Measurements from ENCODE around the gene CCDC34. TPM values are rescaled to one million over a fixed set of nuclear protein-coding genes. Genes with fewer than 3 reads are reported as not detected.
A peak's percentile ranks its signal among the peaks of the same experiment; 100 is the strongest.

The CCDC34 gene
- total RNA-seq, 1 donor from 2014 or later, result 4.3 TPM

- Mint-ChIP-seq H3K36me3 (ENCODE audit: low read depth) (peaks cover 3% of the 10 kb centered on the region), H3K27me3 (ENCODE audit: low read depth) (no peaks in the 10 kb centered on the region), H3K4me3 (ENCODE audit: unreplicated experiment) (peak overlapping the region; percentile 88), H3K9me3 (ENCODE audit: low read depth) (no peaks in the 10 kb centered on the region), H3K27ac (ENCODE audit: unreplicated experiment) (peak overlapping the region; percentile 77), H3K4me1 (ENCODE audit: low read depth) (peaks cover 21% of the 10 kb centered on the region)
- DNase-seq (ENCODE audit: low spot score), result no peak
- TF ChIP-seq, protein P1, sequence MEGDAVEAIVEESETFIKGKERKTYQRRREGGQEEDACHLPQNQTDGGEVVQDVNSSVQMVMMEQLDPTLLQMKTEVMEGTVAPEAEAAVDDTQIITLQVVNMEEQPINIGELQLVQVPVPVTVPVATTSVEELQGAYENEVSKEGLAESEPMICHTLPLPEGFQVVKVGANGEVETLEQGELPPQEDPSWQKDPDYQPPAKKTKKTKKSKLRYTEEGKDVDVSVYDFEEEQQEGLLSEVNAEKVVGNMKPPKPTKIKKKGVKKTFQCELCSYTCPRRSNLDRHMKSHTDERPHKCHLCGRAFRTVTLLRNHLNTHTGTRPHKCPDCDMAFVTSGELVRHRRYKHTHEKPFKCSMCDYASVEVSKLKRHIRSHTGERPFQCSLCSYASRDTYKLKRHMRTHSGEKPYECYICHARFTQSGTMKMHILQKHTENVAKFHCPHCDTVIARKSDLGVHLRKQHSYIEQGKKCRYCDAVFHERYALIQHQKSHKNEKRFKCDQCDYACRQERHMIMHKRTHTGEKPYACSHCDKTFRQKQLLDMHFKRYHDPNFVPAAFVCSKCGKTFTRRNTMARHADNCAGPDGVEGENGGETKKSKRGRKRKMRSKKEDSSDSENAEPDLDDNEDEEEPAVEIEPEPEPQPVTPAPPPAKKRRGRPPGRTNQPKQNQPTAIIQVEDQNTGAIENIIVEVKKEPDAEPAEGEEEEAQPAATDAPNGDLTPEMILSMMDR (IDR thresholded peaks at IDR 0.05), result no peak
Observed at GRCh38 chr11:27363576-27364117, 632 bp upstream of the CCDC34 start.

DNA sequence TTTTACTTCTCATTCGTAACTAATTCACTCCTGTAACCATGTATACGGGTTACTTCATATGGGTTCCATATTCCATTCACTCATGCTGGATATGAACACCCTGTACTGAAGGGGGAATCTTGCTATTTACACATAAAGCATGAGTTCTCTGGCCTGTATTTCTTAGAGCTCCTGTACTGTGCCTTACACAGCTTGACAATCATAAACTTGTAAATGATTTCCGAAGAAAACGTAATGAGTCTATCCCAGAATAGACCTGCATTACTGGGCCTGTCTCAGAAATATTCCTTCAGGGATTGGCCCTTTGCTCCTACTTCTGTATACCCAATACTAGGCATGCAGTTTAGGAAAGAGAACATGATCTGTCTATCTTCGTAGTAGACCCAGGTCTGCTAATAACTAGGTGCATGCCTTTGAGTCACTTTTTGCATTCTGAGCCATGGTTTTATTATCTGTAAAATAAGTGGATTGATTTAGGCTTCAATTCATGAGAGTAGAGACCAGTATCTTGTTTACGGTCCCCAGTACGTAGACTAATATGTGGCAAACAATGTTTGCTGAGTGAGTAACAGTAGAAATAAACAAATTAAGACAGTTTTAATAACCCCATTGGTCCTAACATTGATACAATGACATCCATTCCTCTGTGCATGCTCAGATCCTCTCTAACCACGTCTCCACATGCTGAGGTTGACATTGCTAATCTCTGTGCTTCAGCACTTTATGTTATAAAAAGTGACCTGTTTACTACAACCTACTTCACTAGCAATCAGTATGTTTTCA is 1.2 kb downstream of the CCDC34 start:
- no peak overlapping the region for H3K27ac Mint-ChIP-seq (ENCODE audit: unreplicated experiment)
- no peak for DNase-seq (ENCODE audit: low spot score)
- no peaks in the 10 kb centered on the region for H3K36me3 Mint-ChIP-seq (ENCODE audit: low read depth)
- H3K27me3 Mint-ChIP-seq (ENCODE audit: low read depth), result no peaks in the 10 kb centered on the region
- H3K4me3 Mint-ChIP-seq (ENCODE audit: unreplicated experiment), result peak overlapping the region; percentile 88
- H3K4me1 Mint-ChIP-seq (ENCODE audit: low read depth), result peaks cover 21% of the 10 kb centered on the region
- H3K9me3 Mint-ChIP-seq (ENCODE audit: low read depth), result no peaks in the 10 kb centered on the region
- TF ChIP-seq, protein P1 (IDR thresholded peaks at IDR 0.05), result no peak

DNA sequence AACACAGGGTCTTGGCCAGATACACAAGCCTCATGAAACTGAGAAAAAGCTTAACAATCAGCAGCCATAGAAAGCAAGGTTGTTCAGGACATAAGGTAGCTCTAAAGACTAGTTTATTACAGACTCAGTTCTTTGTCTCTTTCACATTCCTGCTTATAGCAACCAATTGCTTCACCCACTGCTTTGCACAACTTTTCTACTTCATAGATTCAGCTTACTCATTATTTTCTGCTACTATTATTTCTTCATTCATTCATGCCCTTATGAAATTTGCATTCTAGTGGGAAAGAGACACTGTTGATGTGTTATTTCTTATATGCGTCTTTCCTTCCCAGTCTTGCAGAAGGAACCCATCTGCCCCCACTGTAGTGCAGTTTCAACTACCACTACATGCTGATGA is 4.7 kb downstream of the CCDC34 start:
- no peak for DNase-seq (ENCODE audit: low spot score)
- H3K36me3 Mint-ChIP-seq (ENCODE audit: low read depth), result no peaks in the 10 kb centered on the region
- no peak overlapping the region for H3K27ac Mint-ChIP-seq (ENCODE audit: unreplicated experiment)
- H3K9me3 Mint-ChIP-seq (ENCODE audit: low read depth), result no peaks in the 10 kb centered on the region
- TF ChIP-seq, protein P1 (IDR thresholded peaks at IDR 0.05), result no peak
- peaks cover 19% of the 10 kb centered on the region for H3K4me1 Mint-ChIP-seq (ENCODE audit: low read depth)
- no peaks in the 10 kb centered on the region for H3K27me3 Mint-ChIP-seq (ENCODE audit: low read depth)
- no peak overlapping the region for H3K4me3 Mint-ChIP-seq (ENCODE audit: unreplicated experiment)

- TF ChIP-seq, protein P1 (IDR thresholded peaks at IDR 0.05), result no peak
- no peak overlapping the region for H3K27ac Mint-ChIP-seq (ENCODE audit: unreplicated experiment)
- H3K36me3 Mint-ChIP-seq (ENCODE audit: low read depth), result no peaks in the 10 kb centered on the region
- H3K9me3 Mint-ChIP-seq (ENCODE audit: low read depth), result no peaks in the 10 kb centered on the region
- H3K27me3 Mint-ChIP-seq (ENCODE audit: low read depth), result no peaks in the 10 kb centered on the region
- peaks cover 16% of the 10 kb centered on the region for H3K4me1 Mint-ChIP-seq (ENCODE audit: low read depth)
- H3K4me3 Mint-ChIP-seq (ENCODE audit: unreplicated experiment), result no peak overlapping the region
- DNase-seq (ENCODE audit: low spot score), result no peak
Observed at GRCh38 chr11:27357250-27357649, 5.8 kb downstream of the CCDC34 start.

GRCh38 chr11:27356624-27357222 is 6.3 kb downstream of the CCDC34 start:
- H3K4me3 Mint-ChIP-seq (ENCODE audit: unreplicated experiment), result no peak overlapping the region
- peaks cover 13% of the 10 kb centered on the region for H3K4me1 Mint-ChIP-seq (ENCODE audit: low read depth)

More at GRCh38 chr11:27356624-27357222, 6.3 kb downstream of the CCDC34 start:
- no peaks in the 10 kb centered on the region for H3K9me3 Mint-ChIP-seq (ENCODE audit: low read depth)
- H3K27me3 Mint-ChIP-seq (ENCODE audit: low read depth), result no peaks in the 10 kb centered on the region
- H3K36me3 Mint-ChIP-seq (ENCODE audit: low read depth), result no peaks in the 10 kb centered on the region
- TF ChIP-seq, protein P1 (IDR thresholded peaks at IDR 0.05), result no peak
- no peak overlapping the region for H3K27ac Mint-ChIP-seq (ENCODE audit: unreplicated experiment)
- DNase-seq (ENCODE audit: low spot score), result no peak
